Measurements from ENCODE around the gene ARVCF.

The ARVCF gene

GRCh38 chr22:20036535-20037392 is 20.1 kb upstream of the ARVCF start:
- DNase-seq (ENCODE audit: low spot score) = no peak
- TF ChIP-seq CTCF (IDR thresholded peaks at IDR 0.05) = no peak
- no peak overlapping the region for H3K27ac ChIP-seq
- H3K4me3 ChIP-seq = no peak overlapping the region

- Histone ChIP-seq H3K4me3 (no peak overlapping the region), H3K27ac (no peak overlapping the region)
- DNase-seq (ENCODE audit: low spot score) = no peak
- TF ChIP-seq CTCF (IDR thresholded peaks at IDR 0.05) = no peak
Measured at GRCh38 chr22:20036084-20036482, 19.5 kb upstream of the ARVCF start.

GRCh38 chr22:20035375-20036083 is 18.9 kb upstream of the ARVCF start:
- DNase-seq (ENCODE audit: low spot score) = no peak
- TF ChIP-seq CTCF (IDR thresholded peaks at IDR 0.05) = no peak
- no peak overlapping the region for H3K27ac ChIP-seq
- H3K4me3 ChIP-seq = no peak overlapping the region

- H3K27ac ChIP-seq = no peak overlapping the region
- DNase-seq (ENCODE audit: low spot score) = no peak
- no peak overlapping the region for H3K4me3 ChIP-seq
- TF ChIP-seq CTCF (IDR thresholded peaks at IDR 0.05) = no peak
Measured at GRCh38 chr22:20034143-20034542, 17.5 kb upstream of the ARVCF start.

GRCh38 chr22:20033045-20033706 is 16.6 kb upstream of the ARVCF start:
- DNase-seq (ENCODE audit: low spot score) = no peak
- H3K4me3 ChIP-seq = peak overlapping the region; percentile 42
- peak overlapping the region; percentile 67 to 68 for H3K27ac ChIP-seq
- no peak for TF ChIP-seq CTCF (IDR thresholded peaks at IDR 0.05)

- H3K27ac ChIP-seq = peak overlapping the region; percentile 67 to 68
- peak overlapping the region; percentile 42 for H3K4me3 ChIP-seq
- TF ChIP-seq CTCF (IDR thresholded peaks at IDR 0.05) = no peak
- DNase-seq (ENCODE audit: low spot score) = no peak
Measured at GRCh38 chr22:20032407-20032991, 15.9 kb upstream of the ARVCF start.

Data from coronary artery (tissue), 2 donors.